Endothelial cell of hepatic sinusoid (primary cell): ENCODE data around the gene COIL.
"Not testable (repeated sequence)": the region's sequence is repeated elsewhere in the genome, so short reads cannot be mapped to it uniquely, and the experiment has no call there.

Experiments used
- in situ Hi-C: cut with HindIII; loops from 2 replicates; pipeline ENCODE4 v1.10.0; 2017; ENCODE audit warnings: low sequenced_read_pairs

COIL gene

GRCh38 chr17:56960596-56961538 is at the start of gene COIL:
TSS of gene COIL (minus strand) at chr17:56961050. CDS start at chr17:56961019, 31 bp downstream.
- in situ Hi-C loops = no loop called here

- in situ Hi-C loops = no loop called here
Measured at GRCh38 chr17:57010487-57010886, 49.6 kb upstream of the COIL start.

GRCh38 chr17:57009737-57010445 is 49.0 kb upstream of the COIL start:
- in situ Hi-C loops = no loop called here

- in situ Hi-C loops = no loop called here
Measured at GRCh38 chr17:57008958-57009357, 48.1 kb upstream of the COIL start.

GRCh38 chr17:57006040-57006439 is 45.2 kb upstream of the COIL start:
- in situ Hi-C loops = no loop called here

- in situ Hi-C loops = no loop called here
Measured at GRCh38 chr17:57004944-57005579, 44.2 kb upstream of the COIL start.

- in situ Hi-C loops = no loop called here
Measured at GRCh38 chr17:57002904-57003303, 42.1 kb upstream of the COIL start.

- in situ Hi-C loops = no loop called here
Measured at GRCh38 chr17:57001541-57001940, 40.7 kb upstream of the COIL start.

GRCh38 chr17:56997313-56997712 is 36.5 kb upstream of the COIL start:
- in situ Hi-C loops = no loop called here

GRCh38 chr17:56995766-56996165 is 34.9 kb upstream of the COIL start:
- in situ Hi-C loops = no loop called here

GRCh38 chr17:56994009-56994792 is 33.4 kb upstream of the COIL start:
- in situ Hi-C loops = no loop called here

- in situ Hi-C loops = no loop called here
Measured at GRCh38 chr17:56992364-56992763, 31.5 kb upstream of the COIL start.

- in situ Hi-C loops = no loop called here
Measured at GRCh38 chr17:56988901-56989572, 28.2 kb upstream of the COIL start.

- in situ Hi-C loops = no loop called here
Measured at GRCh38 chr17:56987283-56987834, 26.5 kb upstream of the COIL start.

- in situ Hi-C loops = no loop called here
Measured at GRCh38 chr17:56985371-56986162, 24.7 kb upstream of the COIL start.

GRCh38 chr17:56983366-56983765 is 22.5 kb upstream of the COIL start:
- in situ Hi-C loops = no loop called here

GRCh38 chr17:56982312-56982711 is 21.5 kb upstream of the COIL start:
- in situ Hi-C loops = no loop called here

GRCh38 chr17:56980526-56980925 is 19.7 kb upstream of the COIL start:
- in situ Hi-C loops = not testable (repeated sequence)

- in situ Hi-C loops = no loop called here
Measured at GRCh38 chr17:56979091-56979480, 18.2 kb upstream of the COIL start.
